COR-L47 (cell line): Measurements from ENCODE around the gene C12orf75.
A peak's percentile ranks its signal among the peaks of the same experiment; 100 is the strongest.
"Not testable (repeated sequence)": the region's sequence is repeated elsewhere in the genome, so short reads cannot be mapped to it uniquely, and the experiment has no call there.

ENCODE experiments used
- DNase-seq: peaks from one replicate; lab custom pipeline; 2025; lab: John Stamatoyannopoulos, UW

C12orf75 gene

DNA sequence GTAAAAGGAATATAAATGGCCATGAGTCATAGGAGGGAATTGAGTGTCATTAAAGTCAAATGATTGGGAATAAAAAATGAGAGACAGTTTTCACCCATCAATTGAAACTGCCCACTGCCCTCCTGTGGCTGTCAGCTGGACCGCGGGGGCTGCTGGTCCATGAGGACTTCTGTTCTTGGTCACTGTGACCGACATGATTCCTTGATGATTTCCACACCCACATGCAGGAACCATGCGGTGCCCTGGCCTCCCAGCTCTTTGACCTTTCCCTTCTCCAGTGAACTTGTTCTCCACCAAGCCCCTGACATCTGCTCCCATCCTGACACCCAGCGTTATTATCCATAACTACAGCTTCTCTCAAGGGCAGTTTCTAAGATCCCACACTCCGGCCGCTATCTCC lies 48.4 kb downstream of the C12orf75 start:
- peak; percentile 26 for DNase-seq

DNA sequence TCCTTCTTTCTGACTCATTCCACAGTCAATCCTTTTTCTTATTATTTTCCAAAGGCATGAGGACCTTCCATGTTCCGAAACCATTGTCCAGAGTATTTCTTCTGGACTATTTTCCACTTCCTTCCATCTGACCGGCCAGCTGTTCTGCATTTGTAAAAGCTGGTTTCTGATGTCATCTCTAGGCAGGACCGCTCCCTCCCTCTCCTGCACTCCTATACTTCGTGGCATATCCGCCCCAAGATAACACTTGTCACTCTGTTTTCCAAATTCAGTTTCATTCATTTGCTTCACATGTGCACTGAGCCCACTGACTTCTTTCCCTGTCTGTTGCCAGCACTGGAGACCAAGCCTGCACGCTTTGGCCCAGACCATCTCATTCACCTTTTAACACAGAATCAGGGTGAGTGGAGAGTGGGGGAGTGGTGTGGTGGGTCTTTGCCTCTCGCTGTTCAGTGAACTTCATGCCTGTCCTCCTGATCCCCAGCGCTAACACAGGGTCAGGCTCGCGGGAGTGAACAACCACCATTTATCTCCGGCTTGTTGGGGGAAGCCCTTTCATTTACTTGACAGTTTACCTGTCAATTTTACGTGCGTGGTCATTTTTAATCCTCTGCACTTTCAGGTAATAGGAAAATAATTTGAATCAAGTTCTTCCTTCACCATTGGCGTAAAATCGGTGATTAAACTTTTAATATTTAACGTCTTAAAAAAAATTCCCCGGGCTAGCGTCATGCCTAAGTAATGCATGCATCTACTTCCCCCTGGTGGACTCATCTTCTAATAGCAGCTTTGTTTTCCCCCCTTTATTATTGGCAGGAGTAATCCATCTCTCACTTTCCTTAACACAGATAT lies 52.5 kb downstream of the C12orf75 start:
- peak; percentile 51 for DNase-seq

DNA sequence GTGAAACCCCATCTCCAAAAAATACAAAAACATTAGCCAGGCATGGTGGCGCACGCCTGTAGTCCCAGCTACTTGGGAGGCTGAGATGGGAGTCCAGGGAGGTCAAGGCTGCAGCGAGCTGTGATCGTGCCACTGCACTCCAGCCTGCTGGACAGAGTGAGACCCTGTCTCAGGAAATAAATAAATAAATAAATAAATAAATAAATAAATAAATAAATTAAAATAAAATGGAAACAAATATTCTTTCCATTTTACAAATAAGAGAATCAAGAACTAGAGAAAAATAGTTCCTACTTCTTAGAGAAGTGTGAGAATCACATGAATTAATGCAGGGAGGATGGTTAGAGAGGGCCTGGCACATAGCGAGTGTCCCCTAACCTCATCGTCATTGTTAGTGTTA lies 53.7 kb downstream of the C12orf75 start:
- no peak for DNase-seq

DNA sequence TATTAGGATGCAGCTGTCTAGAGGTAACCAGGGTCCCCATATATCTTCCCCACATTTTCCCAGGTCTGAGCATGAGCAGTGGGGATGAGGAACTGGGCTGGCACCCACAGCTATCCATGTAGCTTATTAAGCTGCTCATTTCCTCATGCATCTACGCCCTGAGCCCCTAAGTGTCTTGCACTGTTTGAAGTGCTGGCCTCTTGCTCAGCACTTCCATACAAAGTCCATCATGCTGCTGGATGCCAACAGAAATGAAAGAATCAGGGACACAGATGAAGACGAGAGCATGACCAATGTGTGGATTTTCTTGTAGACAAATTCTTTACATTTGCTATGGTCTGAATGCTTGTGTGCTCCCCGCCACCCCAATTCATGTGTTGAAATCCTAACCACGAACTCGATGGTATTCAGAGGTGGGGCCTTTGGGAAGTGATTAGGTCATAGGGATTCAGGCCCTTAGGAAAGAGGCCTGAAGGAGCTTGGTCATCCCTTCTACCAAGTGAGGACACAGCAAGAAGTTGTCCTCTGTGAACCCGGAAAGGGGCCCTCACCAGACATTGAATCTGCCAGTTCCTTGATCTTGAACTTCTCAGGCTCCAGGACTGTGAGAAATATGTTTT lies 54.5 kb downstream of the C12orf75 start:
- DNase-seq: no peak

DNA sequence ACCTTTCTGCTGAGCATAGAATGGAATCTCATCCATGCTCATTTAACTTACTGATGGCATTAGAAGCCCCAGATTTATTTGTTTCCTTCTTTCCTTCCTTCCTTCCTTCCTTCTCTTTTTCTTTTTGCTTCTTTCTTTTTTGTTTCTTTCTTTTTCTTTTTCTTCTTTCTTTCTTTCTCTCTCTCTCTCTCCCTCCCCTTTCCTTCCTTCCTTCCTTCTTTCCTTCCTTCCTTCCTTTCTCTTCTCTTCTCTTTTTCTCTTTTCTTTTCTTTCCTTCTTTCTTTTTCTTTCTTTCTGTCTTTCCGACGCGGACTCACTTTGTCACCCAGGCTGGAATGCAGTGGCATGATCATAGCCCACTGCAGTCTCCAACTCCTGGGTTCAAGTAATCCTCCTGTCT lies 55.9 kb downstream of the C12orf75 start:
- DNase-seq: no peak

DNA sequence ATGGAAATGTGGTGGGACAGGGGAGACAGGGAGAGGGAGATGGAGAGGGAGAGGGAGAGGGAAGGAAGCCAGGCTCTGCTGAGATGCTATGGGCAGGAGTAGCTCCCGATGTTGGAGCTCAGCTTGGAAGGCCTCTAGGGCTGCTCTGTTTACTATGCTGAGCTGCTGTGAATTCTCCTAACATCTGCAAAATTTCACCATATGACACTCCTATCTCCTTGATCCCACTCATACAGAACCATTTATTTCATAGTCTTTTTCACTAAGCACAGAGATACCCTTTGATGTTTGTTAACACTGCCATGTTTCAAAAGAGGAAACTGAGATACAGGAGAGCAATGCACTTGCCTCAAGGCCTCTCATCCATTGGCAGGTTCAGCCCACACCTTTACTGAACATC lies 60.7 kb downstream of the C12orf75 start:
- DNase-seq: no peak

DNA sequence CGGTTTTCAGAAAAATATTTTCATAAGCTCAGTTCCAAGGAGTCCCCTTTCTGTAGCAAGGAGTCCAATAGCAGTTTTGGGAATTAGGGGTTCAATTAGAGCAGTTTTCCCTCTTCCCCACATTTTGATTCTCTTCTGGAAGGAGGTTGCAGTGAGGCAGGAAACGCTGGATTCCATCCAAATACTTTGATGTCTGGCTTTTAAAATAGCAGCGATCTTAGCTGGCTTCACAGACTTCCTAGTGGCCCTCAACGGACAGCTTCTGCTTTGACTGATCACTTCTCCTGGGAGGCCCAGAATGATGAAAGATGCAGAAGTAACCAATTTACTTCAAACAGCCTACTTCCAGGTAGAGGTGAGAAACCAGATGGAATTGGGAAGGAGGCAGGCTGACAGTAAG lies 63.1 kb downstream of the C12orf75 start:
- DNase-seq: no peak

DNA sequence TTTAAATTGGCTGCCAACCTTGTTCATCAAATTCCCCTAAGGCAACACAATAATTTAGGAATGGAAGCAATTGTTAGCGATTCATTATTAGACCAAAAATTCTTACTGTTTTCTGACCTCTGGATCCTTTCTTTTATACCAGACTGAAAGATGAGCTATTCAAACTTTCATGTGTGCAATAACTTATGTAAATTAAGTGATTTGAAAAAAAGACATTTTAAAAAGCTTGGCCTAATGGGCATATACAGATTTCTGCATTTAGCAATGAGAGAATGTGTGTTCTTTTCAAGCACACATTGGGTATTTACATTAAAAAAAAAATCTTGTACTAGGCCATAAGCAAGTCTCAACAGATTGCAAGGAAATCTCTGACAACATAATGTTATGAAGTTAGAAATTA lies 65.5 kb downstream of the C12orf75 start:
- no peak for DNase-seq

DNA sequence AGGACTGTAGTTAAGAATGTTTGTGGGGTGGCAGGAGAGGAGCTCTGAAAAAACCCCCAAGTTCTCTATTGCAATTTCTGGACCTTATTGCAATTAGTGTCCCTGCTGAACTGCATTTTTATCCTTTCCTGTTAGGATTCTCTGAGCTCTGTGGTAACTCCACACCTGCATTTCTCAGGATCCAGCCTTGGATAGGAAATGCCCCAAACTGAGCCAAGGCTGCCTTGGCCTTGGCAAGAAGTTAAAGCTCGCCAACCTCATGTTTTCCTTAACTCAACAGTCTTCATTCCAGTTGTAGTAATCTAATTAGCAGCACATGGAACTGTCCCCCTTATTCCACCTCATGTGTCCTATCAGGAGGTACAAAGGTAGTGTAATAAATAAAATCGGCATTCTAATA lies 66.5 kb downstream of the C12orf75 start:
- no peak for DNase-seq

DNA sequence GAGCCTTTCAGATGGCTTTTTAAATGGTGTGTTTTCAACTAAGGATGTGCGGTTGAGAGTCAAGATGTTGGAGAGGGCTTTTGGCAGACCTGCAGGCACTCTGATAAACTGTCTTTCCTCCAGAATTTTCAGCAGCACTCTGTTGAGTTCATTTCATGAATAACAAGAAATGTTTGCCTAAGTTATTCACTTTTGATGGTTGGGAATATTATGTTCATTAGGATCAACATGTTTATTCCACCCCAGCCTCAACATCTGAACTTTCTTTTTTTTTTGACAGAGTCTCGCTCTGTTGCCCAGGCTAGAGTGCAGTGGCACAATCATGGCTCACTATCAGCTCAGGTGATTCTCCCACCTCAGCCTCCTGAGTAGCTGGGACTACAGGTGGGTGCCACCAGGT lies 68.4 kb downstream of the C12orf75 start:
- no peak for DNase-seq

DNA sequence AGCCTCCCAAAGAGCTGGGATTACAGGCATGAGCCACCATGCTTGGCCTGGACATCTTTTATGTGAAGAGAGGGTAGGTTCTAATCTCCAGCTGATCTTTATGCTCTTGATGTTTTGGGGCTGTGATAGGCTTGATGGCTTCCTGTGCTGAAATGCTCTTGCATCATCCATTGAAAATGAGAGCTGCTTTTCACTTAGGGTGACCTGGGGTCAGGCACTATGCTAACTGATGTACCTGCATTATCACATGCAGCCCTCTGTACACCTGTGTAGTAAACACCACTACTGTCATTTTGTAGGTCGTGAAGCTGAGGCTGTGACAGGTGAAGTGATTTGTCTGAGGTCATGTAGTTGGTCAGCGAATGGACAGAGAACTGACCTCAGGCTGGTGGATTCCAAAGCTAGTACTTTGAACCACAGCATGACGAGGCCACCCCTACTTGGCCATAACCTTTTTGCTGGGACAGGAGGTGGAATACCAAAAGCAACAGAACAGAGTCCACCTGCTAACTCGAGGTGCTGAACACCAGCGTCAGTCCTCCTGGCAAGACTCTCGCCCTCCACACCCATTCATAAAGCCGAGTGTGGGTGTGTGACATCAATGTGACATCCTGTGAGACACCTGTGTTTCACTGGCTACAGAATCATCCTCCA lies 69.1 kb downstream of the C12orf75 start:
- DNase-seq: no peak

DNA sequence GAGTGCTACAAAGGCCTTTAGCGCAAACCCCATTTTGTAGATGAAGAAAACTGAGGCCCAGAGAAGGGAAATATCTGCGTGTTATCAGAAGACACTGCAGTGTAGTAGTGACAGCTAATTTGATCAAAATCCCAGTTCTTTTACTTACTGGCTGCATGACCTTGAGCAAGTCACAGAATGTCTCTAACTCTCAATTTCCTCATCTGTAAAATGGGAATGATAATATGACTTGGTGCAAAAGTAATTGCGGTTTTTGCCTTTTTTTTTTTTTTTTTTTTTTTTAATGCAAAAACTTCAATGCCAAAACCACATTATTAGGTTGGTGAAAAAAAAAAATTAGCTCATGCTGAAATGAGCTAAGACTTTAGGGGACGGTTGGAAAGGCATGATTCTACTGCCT lies 69.7 kb downstream of the C12orf75 start:
- no peak for DNase-seq

DNA sequence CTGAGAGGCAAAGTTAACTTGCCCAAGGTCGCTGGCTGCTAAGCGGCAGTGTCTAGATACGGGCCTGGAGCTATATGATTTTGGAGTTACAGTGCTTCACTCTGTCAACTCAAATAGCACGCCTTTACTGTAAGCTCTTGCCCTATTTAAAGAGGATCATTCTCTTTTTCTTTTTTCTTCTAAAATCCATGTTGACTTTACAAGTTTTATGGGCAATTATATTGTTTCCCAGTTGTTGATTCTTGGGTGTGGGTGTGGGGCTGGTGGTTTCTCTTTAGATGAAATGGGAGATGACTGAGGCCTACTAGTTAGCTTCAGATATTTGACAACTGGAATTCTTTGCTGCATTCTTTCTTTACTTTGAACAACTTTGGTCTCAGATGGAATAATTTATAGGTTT lies 70.7 kb downstream of the C12orf75 start:
- no peak for DNase-seq

DNA sequence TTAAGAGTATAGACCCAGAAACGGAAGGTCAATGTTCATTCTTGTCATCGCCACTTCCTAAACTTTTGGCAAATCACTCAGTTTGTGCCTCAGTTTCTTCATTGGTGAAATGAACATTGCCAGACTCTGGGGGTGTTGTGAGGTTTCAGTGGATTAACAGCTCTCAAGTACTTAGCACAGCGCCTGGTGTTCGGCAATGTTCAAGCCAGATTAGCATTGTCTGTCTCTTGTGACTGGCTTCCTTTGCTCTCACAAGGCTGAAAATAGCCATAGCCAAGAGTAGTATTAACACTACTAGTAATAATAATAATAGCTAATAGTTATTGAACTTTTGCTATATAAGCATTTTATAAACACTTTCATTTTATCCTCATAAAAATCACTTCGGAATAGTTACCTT lies 71.9 kb downstream of the C12orf75 start:
- no peak for DNase-seq

DNA sequence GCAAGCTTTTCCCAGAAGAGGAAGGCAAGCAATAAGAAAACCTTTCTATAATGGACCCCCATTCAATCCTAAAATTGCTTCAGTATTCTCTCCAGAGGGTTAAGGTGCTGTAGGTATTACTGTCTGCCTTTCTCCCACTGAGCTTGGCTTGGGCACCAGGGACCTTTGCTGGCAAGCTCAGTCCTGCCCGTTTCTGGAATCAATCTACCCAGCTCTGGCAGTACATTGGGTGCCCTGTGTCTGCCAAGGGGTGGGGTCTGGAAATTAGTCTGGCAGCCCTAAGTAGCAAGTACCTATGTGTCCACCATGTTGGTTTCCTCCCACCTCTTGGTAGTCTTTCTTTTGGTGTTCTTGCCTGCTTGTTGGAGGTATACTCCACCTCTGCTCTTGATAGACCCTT lies 72.6 kb downstream of the C12orf75 start:
- no peak for DNase-seq

DNA sequence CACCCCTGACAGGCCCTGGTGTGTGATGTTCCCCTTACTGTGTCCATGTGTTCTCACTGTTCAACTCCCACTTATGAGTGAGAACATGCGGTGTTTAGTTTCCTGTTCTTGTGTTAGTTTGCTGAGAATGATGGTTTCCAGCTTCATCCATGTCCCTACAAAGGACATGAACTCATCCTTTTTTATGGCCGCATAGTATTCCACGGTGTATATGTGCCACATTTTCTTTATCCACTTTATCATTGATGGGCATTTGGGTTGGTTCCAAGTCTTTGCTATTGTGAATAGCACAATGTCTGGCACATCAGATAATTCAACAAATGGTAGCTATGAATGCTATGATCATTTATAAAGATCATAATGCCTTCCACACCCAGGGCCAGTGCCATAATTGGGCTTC lies 73.6 kb downstream of the C12orf75 start:
- not testable (repeated sequence) for DNase-seq

DNA sequence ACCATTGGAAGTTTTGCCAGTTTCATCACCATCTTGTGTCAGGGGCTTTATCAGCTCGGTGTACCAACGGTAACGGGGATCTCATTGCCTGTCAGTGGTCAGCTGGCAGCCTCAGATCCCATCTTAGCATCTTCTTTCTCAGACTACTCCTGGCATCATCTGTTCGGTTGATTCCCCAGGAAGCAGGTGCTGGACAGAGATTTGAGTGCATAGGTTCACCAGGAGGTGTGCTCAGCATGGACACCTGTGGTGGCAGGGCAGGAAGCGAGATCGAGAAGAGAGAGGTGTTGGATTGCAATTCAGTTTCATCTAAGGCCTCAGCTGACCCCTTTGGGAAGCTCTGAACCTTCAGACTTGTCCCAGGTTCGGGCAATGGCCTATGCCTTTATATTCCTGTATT lies 76.0 kb downstream of the C12orf75 start:
- DNase-seq: no peak

DNA sequence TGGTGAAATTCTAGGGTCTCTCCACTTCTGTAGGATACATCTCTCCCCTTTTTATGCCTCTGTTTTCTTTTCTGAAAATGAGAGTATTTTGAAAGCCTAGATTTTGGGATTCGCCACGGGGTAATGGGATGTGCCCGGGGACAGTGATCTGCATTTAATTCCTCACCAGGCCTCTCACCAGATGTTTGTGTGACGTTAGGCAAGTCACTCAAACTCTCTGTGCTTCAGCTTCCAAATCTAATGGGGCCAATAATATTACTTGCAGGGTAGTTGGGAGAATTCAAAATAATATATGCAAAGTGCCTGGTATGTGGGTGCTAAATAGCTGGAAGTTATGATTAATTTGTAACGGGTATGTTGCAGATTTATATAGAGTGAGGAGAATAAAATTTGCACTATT lies 78.8 kb downstream of the C12orf75 start:
- DNase-seq: no peak

DNA sequence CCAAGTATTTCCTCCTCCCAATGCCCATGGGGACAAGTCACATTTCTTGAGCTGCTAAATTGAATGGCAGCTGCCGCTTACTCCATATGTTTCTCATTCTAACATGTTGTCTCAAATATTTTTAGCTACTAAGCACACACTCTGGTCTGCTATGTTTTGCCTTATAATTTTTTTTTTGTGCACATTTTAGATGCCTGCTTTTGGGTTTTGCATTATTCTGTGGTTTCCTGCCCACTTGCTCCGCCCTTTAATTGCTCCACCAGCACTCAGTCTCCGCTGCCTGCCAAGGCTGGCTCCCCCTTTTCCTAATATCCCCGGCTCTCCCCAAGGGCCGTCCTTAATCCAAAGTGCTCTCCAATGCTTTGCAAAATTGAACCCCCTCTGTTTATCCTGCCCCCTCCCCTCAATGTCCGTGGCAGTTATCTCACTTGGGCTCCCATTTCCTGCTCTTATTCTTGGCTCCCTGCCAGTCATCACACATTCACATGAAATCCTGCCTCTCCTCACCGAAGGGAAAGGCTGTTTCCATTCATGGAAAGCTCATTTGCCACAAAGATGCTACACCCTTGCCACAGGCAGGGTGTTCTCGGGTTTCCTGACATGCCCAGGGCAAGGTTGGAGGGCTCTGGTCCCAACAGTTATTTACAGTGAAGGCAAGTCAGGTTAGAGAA lies 79.4 kb downstream of the C12orf75 start:
- DNase-seq: peak; percentile 91

DNA sequence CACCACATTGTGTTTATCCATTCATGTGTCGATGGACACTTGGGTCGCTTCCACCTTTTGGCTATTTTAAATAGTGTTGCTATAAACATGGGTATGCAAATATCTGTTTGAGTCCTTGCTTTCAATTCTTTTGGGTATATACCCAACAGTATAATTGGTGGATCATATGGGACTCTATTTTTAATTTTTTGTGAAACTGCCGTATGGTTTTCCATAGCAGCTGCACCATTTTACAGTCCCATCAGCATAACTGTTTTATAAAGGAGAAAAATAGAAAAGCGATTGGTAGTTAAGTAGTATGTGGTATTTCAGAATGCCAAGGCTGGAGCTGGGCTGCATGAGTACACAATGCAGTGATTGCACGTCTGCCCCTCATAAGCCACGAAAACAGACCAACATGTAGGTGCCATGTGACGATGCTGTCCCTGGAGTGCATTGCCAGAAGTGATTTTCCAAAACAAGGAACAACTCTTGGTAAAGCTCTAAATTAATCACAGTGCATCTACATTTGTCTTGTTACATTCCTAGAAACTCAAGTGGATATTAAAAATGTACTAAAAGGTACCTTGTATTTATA lies 83.5 kb downstream of the C12orf75 start:
- no peak for DNase-seq

DNA sequence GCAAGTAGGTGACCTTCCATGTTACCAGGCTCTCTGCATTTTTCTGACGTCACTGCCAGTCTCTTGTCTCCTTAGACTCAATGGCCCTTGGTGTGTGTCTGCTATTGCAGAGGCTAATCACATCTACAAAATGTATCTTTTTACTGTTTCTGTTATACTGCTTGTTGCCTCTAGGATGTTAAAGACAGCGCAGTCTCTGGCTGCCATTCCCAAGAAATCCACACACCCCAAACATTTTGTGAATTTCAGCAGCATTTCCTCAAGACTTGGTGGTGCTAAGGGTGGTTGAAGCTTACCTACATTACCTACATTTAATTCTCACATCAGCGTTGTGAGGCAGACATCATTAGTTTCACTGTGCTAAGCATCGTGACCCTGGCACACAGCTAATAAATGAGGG lies 87.2 kb downstream of the C12orf75 start:
- no peak for DNase-seq

DNA sequence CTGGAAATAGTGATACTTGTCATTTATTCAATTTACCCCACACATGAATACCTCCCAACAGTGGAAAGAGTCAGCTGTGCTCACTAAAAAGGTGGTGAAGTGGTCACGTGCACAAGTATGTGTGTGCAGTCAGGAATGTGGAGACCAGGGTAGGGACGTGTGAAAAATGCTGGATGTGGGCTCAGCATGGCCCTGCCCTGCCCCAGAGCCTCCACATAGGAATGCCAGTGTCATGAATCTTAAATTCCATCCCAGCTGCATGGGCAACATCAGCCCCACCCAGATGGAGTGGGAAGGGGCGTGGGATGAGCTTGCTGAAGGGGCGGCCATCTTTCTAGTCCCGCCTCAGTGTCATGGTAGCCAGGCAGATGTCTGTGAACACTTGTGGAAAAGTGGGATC lies 87.7 kb downstream of the C12orf75 start:
- no peak for DNase-seq
